Smooth muscle cell (in vitro differentiated cells): ENCODE measurements around the gene DNM3. TPM values are rescaled to one million over a fixed set of nuclear protein-coding genes. Genes with fewer than 3 reads are reported as not detected.

Experiments used
- DNase-seq: peaks from one replicate; lab custom pipeline; 2025; ENCODE audit not compliant: unreplicated experiment; lab: John Stamatoyannopoulos, UW
- H2AFZ ChIP-seq: fragments of 200-600 bp; sonication (generic); 2 replicates; pipeline ENCODE4 v1.6.0; 2016; ENCODE audit warnings: antibody characterized with exemption, low read depth, mild to moderate bottlenecking
- H3F3A ChIP-seq: fragments of 200-600 bp; sonication (generic); 2 replicates; pipeline ENCODE4 v1.6.0; 2017; ENCODE audit warnings: antibody characterized with exemption, low read depth
- H3K27ac ChIP-seq: fragments of 200-600 bp; sonication (generic); 2 replicates; pipeline ENCODE4 v1.5.1; 2016; ENCODE audit warnings: low read depth, mild to moderate bottlenecking
- H3K27me3 ChIP-seq: fragments of 200-600 bp; sonication (generic); 2 replicates; pipeline ENCODE4 v1.6.1; 2016; ENCODE audit warnings: low read depth, mild to moderate bottlenecking
- H3K36me3 ChIP-seq: fragments of 200-600 bp; sonication (generic); 2 replicates; pipeline ENCODE4 v1.5.1; 2016; ENCODE audit warnings: low read depth
- H3K4me1 ChIP-seq: fragments of 200-600 bp; sonication (generic); 2 replicates; pipeline ENCODE4 v1.5.1; 2016; ENCODE audit warnings: low read depth
- H3K4me2 ChIP-seq: fragments of 200-600 bp; sonication (generic); 2 replicates; pipeline ENCODE4 v1.6.0; 2016; ENCODE audit warnings: mild to moderate bottlenecking
- H3K4me3 ChIP-seq: fragments of 200-600 bp; sonication (generic); 2 replicates; pipeline ENCODE4 v1.5.1; 2016; ENCODE audit warnings: mild to moderate bottlenecking
- H3K79me2 ChIP-seq: fragments of 200-600 bp; sonication (generic); 2 replicates; pipeline ENCODE4 v1.6.0; 2016; ENCODE audit warnings: low read depth, mild to moderate bottlenecking
- H3K9ac ChIP-seq: fragments of 200-600 bp; sonication (generic); 2 replicates; pipeline ENCODE4 v1.6.0; 2016; ENCODE audit warnings: low read depth
- H3K9me3 ChIP-seq: fragments of 200-600 bp; sonication (generic); replicated peaks from 2 replicates; pipeline ENCODE4 v1.5.1; 2016; ENCODE audit warnings: low read depth
- H4K20me1 ChIP-seq: fragments of 200-600 bp; sonication (generic); 2 replicates; pipeline ENCODE4 v1.6.0; 2016; ENCODE audit warnings: low read depth
- CTCF ChIP-seq: fragments of 200-600 bp; sonication (generic); IDR thresholded peaks from 2 replicates; pipeline ENCODE4 v1.5.1; 2017; ENCODE audit warnings: borderline replicate concordance, mild to moderate bottlenecking, antibody characterized with exemption; ENCODE audit not compliant: insufficient read depth, poor library complexity, severe bottlenecking
- WGBS: methylation state at CpG from one replicate; pipeline ENCODE4 v1.1.7; 2016; ENCODE audit warnings: low lambda C conversion rate; 5-methylcytosine and 5-hydroxymethylcytosine counted together
- polyA plus RNA-seq: library from polyadenylated mRNA; unstranded; fragments of >200 nt; fragmentation: Nextera tagmentation; extraction: Ambion mirVana; gene quantifications from 2 replicates; pipeline ENCODE4 v1.2.1, GENCODE V29; 2016
- total RNA-seq: library from RNA; depleted of rRNA; stranded (reverse); fragments of >200 nt; gene quantifications from 2 replicates; pipeline ENCODE4 v1.2.3, GENCODE V29; 2014

DNM3 gene
- total and polyA plus RNA-seq, 2 experiments from 2014 or later: 1.7 to 3.0 TPM

- Histone ChIP-seq H3K4me2 (no peak overlapping the region), H3K9ac (no peak overlapping the region), H3K79me2 (no peaks in the 10 kb centered on the region), H3K4me3 (no peak overlapping the region), H2AFZ (no peak overlapping the region), H3K27ac (no peak overlapping the region), H3K9me3 (no peaks in the 10 kb centered on the region), H4K20me1 (no peaks in the 10 kb centered on the region), H3K4me1 (no peaks in the 10 kb centered on the region), H3K36me3 (no peaks in the 10 kb centered on the region), H3K27me3 (no peaks in the 10 kb centered on the region), H3F3A (no peaks in the 10 kb centered on the region)
- TF ChIP-seq CTCF: no peak
- DNase-seq: no peak
These were observed 27.8 kb downstream of the DNM3 start for GRCh38 chr1:171869097-171869496.

- WGBS: 46% methylated on average over 2 of the region's 2 CpGs
- TF ChIP-seq CTCF: no peak
- DNase-seq: no peak
These were observed 30.6 kb downstream of the DNM3 start for GRCh38 chr1:171871848-171872247.

GRCh38 chr1:171872430-171872829, 31.1 kb downstream of the DNM3 start:
- no peaks in the 10 kb centered on the region for H3K79me2 ChIP-seq
- 82% methylated on average over 5 of the region's 5 CpGs for WGBS
- no peak for DNase-seq
- H2AFZ ChIP-seq: no peak overlapping the region
- no peak overlapping the region for H3K4me3 ChIP-seq
- H3K9ac ChIP-seq: no peak overlapping the region
- H3K9me3 ChIP-seq: no peaks in the 10 kb centered on the region
- no peak for TF ChIP-seq CTCF
- no peak overlapping the region for H3K27ac ChIP-seq
- no peaks in the 10 kb centered on the region for H3K36me3 ChIP-seq
- no peaks in the 10 kb centered on the region for H4K20me1 ChIP-seq
- no peaks in the 10 kb centered on the region for H3F3A ChIP-seq
- no peak overlapping the region for H3K4me2 ChIP-seq
- H3K27me3 ChIP-seq: no peaks in the 10 kb centered on the region
- no peaks in the 10 kb centered on the region for H3K4me1 ChIP-seq

More at GRCh38 chr1:171871848-171872247, 30.6 kb downstream of the DNM3 start:
- no peak overlapping the region for H2AFZ ChIP-seq
- H3K9me3 ChIP-seq: no peaks in the 10 kb centered on the region
- no peak overlapping the region for H3K4me3 ChIP-seq
- H3K4me1 ChIP-seq: no peaks in the 10 kb centered on the region
- no peaks in the 10 kb centered on the region for H3K79me2 ChIP-seq
- no peak overlapping the region for H3K27ac ChIP-seq
- no peaks in the 10 kb centered on the region for H3K27me3 ChIP-seq
- no peak overlapping the region for H3K4me2 ChIP-seq
- no peaks in the 10 kb centered on the region for H3F3A ChIP-seq
- no peaks in the 10 kb centered on the region for H3K36me3 ChIP-seq
- no peak overlapping the region for H3K9ac ChIP-seq
- H4K20me1 ChIP-seq: no peaks in the 10 kb centered on the region

GRCh38 chr1:171873664-171874063, 32.4 kb downstream of the DNM3 start:
- H3F3A ChIP-seq: no peaks in the 10 kb centered on the region
- no peaks in the 10 kb centered on the region for H3K9me3 ChIP-seq
- H3K27ac ChIP-seq: no peak overlapping the region
- H3K9ac ChIP-seq: no peak overlapping the region
- no peak overlapping the region for H3K4me3 ChIP-seq
- H3K4me2 ChIP-seq: no peak overlapping the region
- H3K79me2 ChIP-seq: no peaks in the 10 kb centered on the region
- no peak for DNase-seq
- H3K36me3 ChIP-seq: no peaks in the 10 kb centered on the region
- H2AFZ ChIP-seq: no peak overlapping the region
- H3K4me1 ChIP-seq: no peaks in the 10 kb centered on the region
- H4K20me1 ChIP-seq: no peaks in the 10 kb centered on the region
- H3K27me3 ChIP-seq: no peaks in the 10 kb centered on the region
- WGBS: 72% methylated on average over 5 of the region's 5 CpGs
- TF ChIP-seq CTCF: no peak
